ENCODE measurements around the gene DGKH. TPM values are rescaled to one million over a fixed set of nuclear protein-coding genes. Genes with fewer than 3 reads are reported as not detected.

The DGKH gene
- total and polyA plus RNA-seq, 2 donors (not counting 1 experiment from before 2014, with no cell fraction given), result 0.06 to 0.67 TPM

DNA sequence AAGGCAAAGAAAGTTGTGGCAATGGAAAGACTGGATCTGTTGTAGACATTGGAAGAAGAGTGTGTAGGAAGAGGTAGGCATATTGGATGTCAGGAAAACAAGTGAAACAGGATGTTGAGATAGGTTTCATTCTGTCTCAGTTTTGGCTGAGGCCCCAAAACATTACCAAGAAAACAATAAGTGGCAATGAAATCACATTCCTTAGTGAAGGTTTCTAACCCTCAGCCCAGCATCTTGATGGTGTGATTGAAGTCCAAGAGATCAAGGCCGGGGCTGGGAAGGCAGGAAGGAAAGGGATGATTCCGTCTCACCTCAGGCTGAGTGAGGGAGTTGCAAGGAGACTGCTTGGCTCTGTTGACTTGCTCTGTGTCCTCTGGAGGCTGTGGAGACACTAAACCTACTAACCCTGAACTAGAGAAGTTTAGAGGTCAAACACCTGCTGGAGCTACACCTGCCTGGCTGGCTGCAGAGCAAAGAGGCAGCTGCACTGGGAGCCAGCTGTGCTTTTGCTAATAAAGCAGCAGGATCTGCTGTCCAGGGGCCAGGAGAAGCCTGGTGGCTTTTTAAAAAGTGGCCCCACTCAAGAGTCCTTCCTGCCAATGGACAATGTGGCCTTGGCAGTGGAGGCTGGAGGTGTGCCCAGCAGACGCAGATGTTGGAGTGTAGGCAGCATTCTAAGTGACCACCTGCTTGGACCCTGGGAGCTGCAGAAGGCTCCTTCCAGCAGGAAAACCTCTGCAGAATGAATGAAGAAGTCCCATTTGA lies 53.6 kb downstream of the DGKH start:
- ChIA-PET POLR2A (no interaction called here), CTCF (interaction anchor here (1.0 kb wide), 1 partner anchor 8 kb away, joined by 3 read pairs; no protein-coding TSS in a partner anchor)
- H3K27ac ChIP-seq (ENCODE audit: low read length in 2 of 2), result no peak overlapping the region
- WGBS (ENCODE audit: insufficient coverage), result 100% methylated on average over 3 of the region's 3 CpGs
- no peaks in the 10 kb centered on the region for H4K20me1 ChIP-seq (ENCODE audit: control insufficient read depth, insufficient read depth, low read length, poor library complexity, severe bottlenecking)
- TF ChIP-seq, protein P1, sequence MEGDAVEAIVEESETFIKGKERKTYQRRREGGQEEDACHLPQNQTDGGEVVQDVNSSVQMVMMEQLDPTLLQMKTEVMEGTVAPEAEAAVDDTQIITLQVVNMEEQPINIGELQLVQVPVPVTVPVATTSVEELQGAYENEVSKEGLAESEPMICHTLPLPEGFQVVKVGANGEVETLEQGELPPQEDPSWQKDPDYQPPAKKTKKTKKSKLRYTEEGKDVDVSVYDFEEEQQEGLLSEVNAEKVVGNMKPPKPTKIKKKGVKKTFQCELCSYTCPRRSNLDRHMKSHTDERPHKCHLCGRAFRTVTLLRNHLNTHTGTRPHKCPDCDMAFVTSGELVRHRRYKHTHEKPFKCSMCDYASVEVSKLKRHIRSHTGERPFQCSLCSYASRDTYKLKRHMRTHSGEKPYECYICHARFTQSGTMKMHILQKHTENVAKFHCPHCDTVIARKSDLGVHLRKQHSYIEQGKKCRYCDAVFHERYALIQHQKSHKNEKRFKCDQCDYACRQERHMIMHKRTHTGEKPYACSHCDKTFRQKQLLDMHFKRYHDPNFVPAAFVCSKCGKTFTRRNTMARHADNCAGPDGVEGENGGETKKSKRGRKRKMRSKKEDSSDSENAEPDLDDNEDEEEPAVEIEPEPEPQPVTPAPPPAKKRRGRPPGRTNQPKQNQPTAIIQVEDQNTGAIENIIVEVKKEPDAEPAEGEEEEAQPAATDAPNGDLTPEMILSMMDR (IDR thresholded peaks at IDR 0.05), result no peak
- no peak for TF ChIP-seq EZH2 (IDR thresholded peaks at IDR 0.05; ENCODE audit: borderline replicate concordance, insufficient read depth, low read depth, low read length, poor library complexity, severe bottlenecking)
- no peak overlapping the region for H3K9ac ChIP-seq (ENCODE audit: low read length)
- Mint-ChIP-seq H3K9me3 (ENCODE audit: insufficient read depth) (no peaks in the 10 kb centered on the region), H3K27ac (no peak overlapping the region), H3K4me3 (no peak overlapping the region), H3K4me1 (no peaks in the 10 kb centered on the region), H3K27me3 (no peaks in the 10 kb centered on the region)
- no peaks in the 10 kb centered on the region for H3K27me3 ChIP-seq (replicated peaks in 1 of 4; ENCODE audit: control extremely low read depth in 1 of 4, control insufficient read depth in 3 of 4, insufficient read depth in 4 of 4, low read length in 3 of 4)
- H3K4me3 ChIP-seq (ENCODE audit: control extremely low read depth in 1 of 5, extremely low read depth in 1 of 5, insufficient read depth in 1 of 5, low read depth in 2 of 5, low read length in 4 of 5), result no peak overlapping the region
- H2AFZ ChIP-seq (ENCODE audit: insufficient read depth, low read depth, low read length, poor library complexity, severe bottlenecking), result no peak overlapping the region
- no peak for ATAC-seq (ENCODE audit: low read depth)
- H3K4me2 ChIP-seq (replicated peaks; ENCODE audit: low read depth, low read length, poor library complexity, severe bottlenecking), result no peak overlapping the region
- H3K36me3 ChIP-seq (replicated peaks in 1 of 2; ENCODE audit: control extremely low read depth in 1 of 2, control insufficient read depth in 1 of 2, extremely low read depth in 1 of 2, insufficient read depth in 2 of 2, low read length in 1 of 2), result no peaks in the 10 kb centered on the region
- intact Hi-C loops (cut with micrococcal nuclease), result no loop called here
- no peaks in the 10 kb centered on the region for H3K4me1 ChIP-seq (ENCODE audit: control insufficient read depth in 2 of 2, insufficient read depth in 2 of 2, low read length in 2 of 2)
- no peak for DNase-seq
- H3K79me2 ChIP-seq (ENCODE audit: control insufficient read depth, insufficient read depth, low read length), result no peaks in the 10 kb centered on the region
- peaks cover 0 to 2% (median 0%) of the 10 kb centered on the region in 3 donors for H3K9me3 ChIP-seq (ENCODE audit: control extremely low read depth in 1 of 3, control insufficient read depth in 2 of 3, insufficient read depth in 1 of 3, low read length in 2 of 3)

Measured in B cell (primary cell).